ENCODE measurements around the gene CNOT9.
"Not testable (repeated sequence)": the region's sequence is repeated elsewhere in the genome, so short reads cannot be mapped to it uniquely, and the experiment has no call there.

Gene CNOT9

GRCh38 chr2:218568190-218569037, at the start of gene CNOT9, which contains the start of gene USP37:
Gene CNOT9, plus strand, starts transcription at chr2:218568839. Its CDS starts 116 bp downstream, at chr2:218568955.
Gene USP37, minus strand, starts transcription at chr2:218568351. Its CDS starts 9,698 bp downstream, at chr2:218558653.
- H3K27ac ChIP-seq: peak within 1 kb of the TSS; percentile 88
- TF ChIP-seq CTCF (IDR thresholded peaks at IDR 0.05) (no peak), ZFX (IDR thresholded peaks at IDR 0.05; ENCODE audit: borderline replicate concordance) (no peak)

GRCh38 chr2:218518876-218519275, 49.8 kb upstream of the CNOT9 start:
- TF ChIP-seq ZFX (IDR thresholded peaks at IDR 0.05; ENCODE audit: borderline replicate concordance): no peak
- no peak for TF ChIP-seq CTCF (IDR thresholded peaks at IDR 0.05)
- H3K27ac ChIP-seq: no peak overlapping the region

GRCh38 chr2:218523651-218524050, 45.0 kb upstream of the CNOT9 start:
- no peak for TF ChIP-seq ZFX (IDR thresholded peaks at IDR 0.05; ENCODE audit: borderline replicate concordance)
- no peak for TF ChIP-seq CTCF (IDR thresholded peaks at IDR 0.05)
- no peak overlapping the region for H3K27ac ChIP-seq

GRCh38 chr2:218528409-218528808, 40.2 kb upstream of the CNOT9 start:
- not testable (repeated sequence) for H3K27ac ChIP-seq

- H3K27ac ChIP-seq: no peak overlapping the region
- no peak for TF ChIP-seq ZFX (IDR thresholded peaks at IDR 0.05; ENCODE audit: borderline replicate concordance)
- no peak for TF ChIP-seq CTCF (IDR thresholded peaks at IDR 0.05)
Measured at GRCh38 chr2:218529990-218530389, 38.6 kb upstream of the CNOT9 start.

GRCh38 chr2:218536804-218537494, 31.7 kb upstream of the CNOT9 start:
- no peak overlapping the region for H3K27ac ChIP-seq
- TF ChIP-seq CTCF (IDR thresholded peaks at IDR 0.05) (no peak), ZFX (IDR thresholded peaks at IDR 0.05; ENCODE audit: borderline replicate concordance) (no peak)

- TF ChIP-seq ZFX (IDR thresholded peaks at IDR 0.05; ENCODE audit: borderline replicate concordance) (no peak), CTCF (IDR thresholded peaks at IDR 0.05) (no peak)
Measured at GRCh38 chr2:218540015-218540414, 28.6 kb upstream of the CNOT9 start.

More at GRCh38 chr2:218540015-218540414, 28.6 kb upstream of the CNOT9 start:
- no peak overlapping the region for H3K27ac ChIP-seq

All from 22Rv1 (cell line).